Right lobe of liver (tissue), 4 donors: Measurements from ENCODE around the gene RNF20.

Experiments
- POLR2A ChIP-seq: fragments of 450-650 bp; IDR thresholded peaks from one replicate; pipeline ENCODE4 v1.6.1; 2017; ENCODE audit warnings: antibody characterized with exemption, mild to moderate bottlenecking
- TF ChIP-seq, protein P1 (sequence below), 4 donors: fragments of 200-600 bp in 3 of 4; fragments of 450-650 bp in 1 of 4; IDR thresholded peaks; one replicate each; pipeline versions ENCODE4 v1.5.1 to v1.8.0; 2016 to 2022; ENCODE audit warnings: antibody characterized with exemption in 4 of 4, mild to moderate bottlenecking in 2 of 4
- donor health status: DM: no; HTN: no; CAD: no.
- donor health status: DM: no; HTN: no; CAD: no.
- donor health status: DM: no; HTN: yes; CAD: no.

- TF ChIP-seq, protein P1, sequence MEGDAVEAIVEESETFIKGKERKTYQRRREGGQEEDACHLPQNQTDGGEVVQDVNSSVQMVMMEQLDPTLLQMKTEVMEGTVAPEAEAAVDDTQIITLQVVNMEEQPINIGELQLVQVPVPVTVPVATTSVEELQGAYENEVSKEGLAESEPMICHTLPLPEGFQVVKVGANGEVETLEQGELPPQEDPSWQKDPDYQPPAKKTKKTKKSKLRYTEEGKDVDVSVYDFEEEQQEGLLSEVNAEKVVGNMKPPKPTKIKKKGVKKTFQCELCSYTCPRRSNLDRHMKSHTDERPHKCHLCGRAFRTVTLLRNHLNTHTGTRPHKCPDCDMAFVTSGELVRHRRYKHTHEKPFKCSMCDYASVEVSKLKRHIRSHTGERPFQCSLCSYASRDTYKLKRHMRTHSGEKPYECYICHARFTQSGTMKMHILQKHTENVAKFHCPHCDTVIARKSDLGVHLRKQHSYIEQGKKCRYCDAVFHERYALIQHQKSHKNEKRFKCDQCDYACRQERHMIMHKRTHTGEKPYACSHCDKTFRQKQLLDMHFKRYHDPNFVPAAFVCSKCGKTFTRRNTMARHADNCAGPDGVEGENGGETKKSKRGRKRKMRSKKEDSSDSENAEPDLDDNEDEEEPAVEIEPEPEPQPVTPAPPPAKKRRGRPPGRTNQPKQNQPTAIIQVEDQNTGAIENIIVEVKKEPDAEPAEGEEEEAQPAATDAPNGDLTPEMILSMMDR (IDR thresholded peaks at IDR 0.05) = no peak
- TF ChIP-seq POLR2A = peak; percentile 52
These were observed at the start of gene RNF20 for GRCh38 chr9:101533334-101534204.
